ENCODE results near the gene CXCL16. TPM values are rescaled to one million over a fixed set of nuclear protein-coding genes. Genes with fewer than 3 reads are reported as not detected.

Gene CXCL16
- total RNA-seq, 1 experiment from 2014 or later: 44.8 TPM

GRCh38 chr17:4742133-4742532 is 2.4 kb upstream of the CXCL16 start:
- DNase-seq (ENCODE audit: low read depth, low spot score): no peak
- ChIA-PET RAD21 (ENCODE audit: low non-redundant PET in 1 of 2, low total read pairs in 2 of 2, uncharacterized antibody in 2 of 2, unreplicated experiment in 2 of 2) (no interaction called here), POLR2A (no interaction called here), CTCF (no interaction called here)
- Histone ChIP-seq H3K27me3 (ENCODE audit: insufficient read depth, low read length) (no peaks in the 10 kb centered on the region), H3K4me2 (ENCODE audit: low read length) (no peak overlapping the region), H3K9me3 (ENCODE audit: control insufficient read depth in 1 of 2, insufficient read depth in 1 of 2, low read depth in 1 of 2, low read length in 2 of 2) (no peaks in the 10 kb centered on the region), H3K27ac (ENCODE audit: low read depth, low read length) (no peak overlapping the region), H3K36me3 (ENCODE audit: control insufficient read depth in 1 of 2, insufficient read depth in 2 of 2, low read length in 2 of 2) (no peaks in the 10 kb centered on the region), H3K9ac (ENCODE audit: low read length) (no peak overlapping the region), H4K20me1 (ENCODE audit: insufficient read depth) (no peaks in the 10 kb centered on the region), H3K4me1 (ENCODE audit: control insufficient read depth in 1 of 2, insufficient read depth in 2 of 2, low read length in 2 of 2) (peaks cover 11 to 20% of the 10 kb centered on the region in 2 experiments), H3K4me3 (replicated peaks in 1 of 2; ENCODE audit: low read depth in 1 of 2, low read length in 2 of 2) (no peak overlapping the region), H2AFZ (ENCODE audit: low read depth, low read length, poor library complexity, severe bottlenecking) (no peak overlapping the region), H3K79me2 (ENCODE audit: insufficient read depth, low read length) (no peaks in the 10 kb centered on the region; the same call in 1 of the 2 replicates), H3K9me2 (ENCODE audit: insufficient read depth) (no peaks in the 10 kb centered on the region)
- intact Hi-C loops (cut with micrococcal nuclease): no loop called here
- no peak for TF ChIP-seq TCF7L2 (IDR thresholded peaks at IDR 0.05; ENCODE audit: borderline replicate concordance, extremely low read depth, insufficient read depth, insufficient read length)
- no peak for TF ChIP-seq POLR2AphosphoS5 (IDR thresholded peaks at IDR 0.05; ENCODE audit: low read depth, low read length)
- no peak for TF ChIP-seq EGR1 (IDR thresholded peaks at IDR 0.05; ENCODE audit: low read depth)
- TF ChIP-seq JUND (IDR thresholded peaks at IDR 0.05): no peak
- TF ChIP-seq EZH2 (IDR thresholded peaks at IDR 0.05): no peak
- TF ChIP-seq ZNF274 (IDR thresholded peaks at IDR 0.05; ENCODE audit: low read depth, low read length): no peak
- TF ChIP-seq CBX3 (IDR thresholded peaks at IDR 0.05; ENCODE audit: low read depth): no peak
- no peak for TF ChIP-seq YY1 (IDR thresholded peaks at IDR 0.05; ENCODE audit: extremely low read depth, insufficient replicate concordance, low read depth, low read length)
- TF ChIP-seq REST (IDR thresholded peaks at IDR 0.05; ENCODE audit: low read depth): no peak
- no peak for TF ChIP-seq SRF (IDR thresholded peaks at IDR 0.05; ENCODE audit: low read depth)
- no peak for ATAC-seq
- no TSS peak for BruUV-seq (replicated peaks)
